GM13976 (cell line): Measurements from ENCODE around the gene UBE2Q1.

ENCODE experiments used
- DNase-seq: peaks from one replicate; pipeline ENCODE4 v3.0.0; 2012; ENCODE audit warnings: low spot score
- CTCF ChIP-seq: IDR thresholded peaks from 2 replicates; pipeline ENCODE4 v1.5.1; 2012; ENCODE audit warnings: borderline replicate concordance, mild to moderate bottlenecking; ENCODE audit not compliant: insufficient read depth; ENCODE audit errors: extremely low read depth, missing control alignments, control extremely low read depth
- in situ Hi-C: fragments of 300-500 bp; cut with MboI; formaldehyde crosslinking; loops from one replicate; pipeline ENCODE4 v1.12.0; 2022; ENCODE audit warnings: low sequenced_read_pairs, mixed read lengths, inconsistent platforms; ENCODE audit not compliant: unreplicated experiment

The UBE2Q1 gene

GRCh38 chr1:154529308-154529707, 29.2 kb downstream of the UBE2Q1 start:
- no peak for TF ChIP-seq CTCF
- in situ Hi-C loops, result no loop called here
- DNase-seq, result no peak

GRCh38 chr1:154527192-154527591, 31.3 kb downstream of the UBE2Q1 start:
- in situ Hi-C loops, result no loop called here
- TF ChIP-seq CTCF, result no peak
- DNase-seq, result no peak

GRCh38 chr1:154524881-154525280, 33.6 kb downstream of the UBE2Q1 start:
- TF ChIP-seq CTCF, result no peak
- in situ Hi-C loops, result no loop called here
- no peak for DNase-seq

- in situ Hi-C loops, result no loop called here
- no peak for DNase-seq
- no peak for TF ChIP-seq CTCF
Measured at GRCh38 chr1:154521695-154522094, 36.8 kb downstream of the UBE2Q1 start.

- in situ Hi-C loops, result no loop called here
- TF ChIP-seq CTCF, result no peak
- no peak for DNase-seq
Measured at GRCh38 chr1:154520333-154520732, 38.1 kb downstream of the UBE2Q1 start.

GRCh38 chr1:154519591-154519991, 38.9 kb downstream of the UBE2Q1 start:
- in situ Hi-C loops, result no loop called here
- no peak for TF ChIP-seq CTCF
- no peak for DNase-seq

GRCh38 chr1:154517661-154518060, 40.8 kb downstream of the UBE2Q1 start:
- no peak for DNase-seq
- in situ Hi-C loops, result no loop called here
- no peak for TF ChIP-seq CTCF
